NCI-H1092 (cell line): Measurements from ENCODE around the gene GPR135.

Source experiments
- DNase-seq: peaks from one replicate; lab custom pipeline; 2025; lab: John Stamatoyannopoulos, UW

The GPR135 gene, protein sequence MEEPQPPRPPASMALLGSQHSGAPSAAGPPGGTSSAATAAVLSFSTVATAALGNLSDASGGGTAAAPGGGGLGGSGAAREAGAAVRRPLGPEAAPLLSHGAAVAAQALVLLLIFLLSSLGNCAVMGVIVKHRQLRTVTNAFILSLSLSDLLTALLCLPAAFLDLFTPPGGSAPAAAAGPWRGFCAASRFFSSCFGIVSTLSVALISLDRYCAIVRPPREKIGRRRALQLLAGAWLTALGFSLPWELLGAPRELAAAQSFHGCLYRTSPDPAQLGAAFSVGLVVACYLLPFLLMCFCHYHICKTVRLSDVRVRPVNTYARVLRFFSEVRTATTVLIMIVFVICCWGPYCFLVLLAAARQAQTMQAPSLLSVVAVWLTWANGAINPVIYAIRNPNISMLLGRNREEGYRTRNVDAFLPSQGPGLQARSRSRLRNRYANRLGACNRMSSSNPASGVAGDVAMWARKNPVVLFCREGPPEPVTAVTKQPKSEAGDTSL

DNA sequence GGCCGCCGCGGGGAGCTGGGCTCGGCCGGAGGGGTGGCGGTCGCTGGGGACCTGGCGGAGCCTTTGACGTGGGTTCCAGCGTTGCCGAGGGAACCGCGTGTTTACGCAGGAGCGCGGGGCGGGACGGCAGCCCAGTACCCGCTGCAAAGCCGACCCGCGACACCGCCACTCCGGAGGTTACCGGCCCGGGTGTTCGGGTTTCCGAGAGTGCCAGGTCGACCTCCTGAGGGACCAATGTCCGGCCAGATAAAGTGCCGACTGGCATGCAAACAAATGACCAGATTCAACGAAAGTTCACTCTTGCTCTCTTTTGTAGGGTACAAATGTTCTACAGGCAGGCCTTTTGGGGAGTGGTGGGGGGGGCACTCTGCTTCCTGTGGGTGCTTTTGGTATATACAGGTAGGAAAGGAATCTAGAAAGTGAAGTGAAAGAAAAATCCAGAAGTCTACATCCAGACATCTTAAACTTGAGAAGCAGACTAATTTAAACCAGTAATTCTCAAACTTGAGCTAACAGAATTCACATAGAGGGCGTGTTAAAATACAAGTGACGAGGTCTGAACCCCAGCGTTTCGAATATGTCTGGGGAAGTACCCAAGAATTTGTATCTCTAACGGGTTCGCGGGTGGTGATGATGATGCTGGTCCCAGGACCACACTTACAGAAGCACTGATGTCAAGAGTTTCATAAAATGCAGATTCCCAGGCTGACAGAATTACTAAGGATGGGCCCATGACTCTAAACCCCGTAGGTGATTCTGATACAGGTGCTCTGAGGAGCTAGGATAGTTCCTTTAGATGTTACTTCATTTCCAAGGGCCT, at the start of gene GPR135:
GPR135 (minus strand) TSS at position 65 of the 820 bp plus-strand sequence. CDS start 154 bp downstream, outside the sequence.
- DNase-seq: peak; percentile 45

DNA sequence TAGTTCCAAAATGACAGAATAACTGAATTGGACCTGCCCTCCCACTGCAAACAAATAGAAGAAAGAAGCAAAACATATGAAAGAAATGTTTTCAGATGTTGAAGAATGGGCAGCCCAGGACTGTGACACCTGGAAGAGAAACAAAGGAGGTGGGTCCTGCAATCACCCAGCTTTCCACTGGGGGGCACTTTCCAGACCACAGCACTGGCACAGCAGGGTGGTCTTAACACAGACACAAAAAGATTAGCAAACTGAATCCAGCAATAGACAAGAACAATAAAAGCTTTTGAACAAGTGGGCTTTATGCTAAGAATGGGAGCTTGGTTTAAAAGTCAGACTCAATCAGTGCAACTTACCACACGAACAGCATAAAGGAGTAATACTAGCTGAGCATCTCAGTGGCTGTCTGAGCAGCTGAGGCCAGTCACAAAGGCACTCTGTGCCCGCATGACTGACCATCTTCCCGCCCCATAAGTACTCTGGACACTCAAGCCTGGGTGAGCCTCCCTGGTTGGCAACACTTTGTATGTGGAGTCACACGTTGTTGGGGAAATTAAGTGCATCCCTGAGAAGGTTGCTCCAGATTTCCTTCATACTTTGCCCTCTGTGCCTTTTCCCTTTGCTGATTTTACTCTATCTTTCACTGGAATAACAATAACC, 46.9 kb upstream of the GPR135 start:
- DNase-seq: peak; percentile 35

GRCh38 chr14:59510966-59511365, 45.8 kb upstream of the GPR135 start:
- DNase-seq: no peak

- no peak for DNase-seq
Measured at GRCh38 chr14:59510001-59510400, 44.8 kb upstream of the GPR135 start.

DNA sequence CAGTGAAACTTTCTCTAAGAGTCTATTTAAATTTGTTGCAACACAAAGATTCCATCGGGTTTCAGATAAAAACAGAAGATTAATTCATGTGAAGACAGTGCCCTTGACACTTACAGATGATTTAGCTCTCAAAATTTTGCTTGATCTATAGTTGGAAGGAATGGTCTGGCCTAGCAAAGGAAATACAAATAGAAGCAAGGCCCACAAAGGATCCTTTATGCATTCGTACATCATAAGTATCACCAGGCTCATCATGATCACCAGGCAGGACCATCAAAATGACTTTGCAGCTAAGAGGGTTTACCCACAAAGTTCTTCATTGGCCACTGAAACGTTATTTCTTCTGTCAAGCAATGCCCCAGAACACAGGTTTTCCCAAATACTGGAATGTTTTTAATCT, 43.9 kb upstream of the GPR135 start:
- no peak for DNase-seq

- no peak for DNase-seq
Measured at GRCh38 chr14:59507752-59508103, 42.5 kb upstream of the GPR135 start.

GRCh38 chr14:59507063-59507751, 42.0 kb upstream of the GPR135 start:
- DNase-seq: peak; percentile 78

GRCh38 chr14:59503256-59503655, 38.1 kb upstream of the GPR135 start:
- DNase-seq: no peak

- no peak for DNase-seq
Measured at GRCh38 chr14:59500732-59501131, 35.6 kb upstream of the GPR135 start.

DNA sequence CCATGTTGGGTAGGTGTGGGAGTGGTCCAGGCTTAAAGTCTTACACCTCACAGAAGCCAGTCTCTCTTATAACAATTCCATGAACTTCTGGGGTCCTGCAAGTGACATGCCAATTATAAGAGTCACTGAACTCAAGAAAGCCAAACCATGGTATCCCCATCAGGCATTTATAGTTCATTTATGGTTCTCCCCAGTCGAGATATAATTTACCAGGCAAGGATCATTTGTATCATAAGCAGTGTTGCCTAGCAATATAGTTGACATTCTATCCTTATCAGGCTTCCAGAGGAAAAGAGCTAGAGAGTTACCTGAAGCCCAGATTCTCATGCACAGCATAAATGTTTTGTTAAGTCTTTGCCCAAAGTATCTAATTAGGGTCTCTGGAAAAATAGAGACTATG, 27.2 kb upstream of the GPR135 start:
- no peak for DNase-seq

DNA sequence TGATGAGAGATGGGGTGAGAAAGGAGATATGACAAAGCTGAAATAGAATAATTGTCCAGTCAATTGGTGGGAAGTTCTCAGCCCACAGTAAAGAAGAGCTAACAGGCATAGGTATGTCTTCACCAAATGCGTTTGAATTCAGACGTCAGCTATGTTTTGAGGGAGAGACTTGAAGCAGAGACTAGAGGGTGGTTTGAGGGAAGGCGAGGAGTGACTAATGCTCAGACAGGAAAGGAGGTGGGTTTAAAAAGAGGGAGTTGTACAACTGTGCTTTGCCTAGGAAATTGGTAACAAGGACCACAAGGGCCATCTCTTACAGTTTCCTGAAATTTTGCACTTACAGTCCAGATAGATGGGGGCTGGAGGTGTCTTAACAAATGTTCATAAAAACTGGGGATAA, 25.6 kb upstream of the GPR135 start:
- no peak for DNase-seq

- DNase-seq: no peak
Measured at GRCh38 chr14:59484639-59485175, 19.5 kb upstream of the GPR135 start.

- peak; percentile 97 for DNase-seq
Measured at GRCh38 chr14:59483819-59484638, 18.8 kb upstream of the GPR135 start, which contains the start of the genes JKAMP and L3HYPDH. Gene JKAMP (plus strand): TSS chr14:59484517. CDS start chr14:59484590, 73 bp downstream. Gene L3HYPDH (minus strand): TSS chr14:59484408. CDS start chr14:59484316, 92 bp downstream.

DNA sequence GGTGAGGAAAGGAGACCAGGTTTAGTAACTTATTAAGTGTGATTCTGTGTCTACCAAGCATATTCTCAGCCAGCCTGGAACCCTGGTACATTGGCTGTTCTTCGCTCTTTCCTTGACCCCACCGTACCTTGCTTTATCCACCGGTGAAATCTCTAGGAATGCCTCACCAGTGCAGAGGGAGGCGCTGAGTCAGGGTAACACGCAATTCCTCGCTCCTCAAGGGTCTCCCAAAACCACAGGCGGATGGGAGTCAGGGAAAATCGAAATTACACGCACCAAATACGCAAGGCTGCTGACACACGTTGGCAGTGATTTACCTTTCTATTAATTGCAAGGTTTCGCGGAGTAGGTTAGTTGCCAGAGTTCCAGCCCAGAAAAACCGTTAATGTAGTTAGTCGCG, 18.2 kb upstream of the GPR135 start:
- DNase-seq: no peak

- DNase-seq: no peak
Measured at GRCh38 chr14:59482541-59483331, 17.6 kb upstream of the GPR135 start.

- no peak for DNase-seq
Measured at GRCh38 chr14:59481871-59482540, 16.8 kb upstream of the GPR135 start.

GRCh38 chr14:59481407-59481806, 16.2 kb upstream of the GPR135 start:
- DNase-seq: no peak

DNA sequence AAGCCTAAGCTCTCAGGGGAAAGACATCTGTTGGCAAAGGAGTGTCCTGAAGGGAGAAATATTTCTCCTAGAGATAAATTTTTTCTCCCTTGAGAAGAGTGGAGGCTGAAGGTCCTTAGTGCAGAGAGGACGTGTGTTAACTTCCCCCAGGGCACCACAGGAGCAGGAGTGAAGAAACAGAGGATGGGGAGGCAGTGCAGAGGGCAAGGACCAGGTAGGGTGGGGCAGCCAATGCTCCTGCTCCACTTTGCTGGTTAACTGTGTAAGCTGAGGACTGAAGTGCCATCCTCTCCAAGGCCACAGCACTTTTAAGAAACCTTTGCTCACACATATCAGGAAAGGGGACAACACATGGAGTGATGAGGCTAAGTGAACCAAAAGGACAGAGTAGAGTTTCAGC, 15.0 kb upstream of the GPR135 start:
- no peak for DNase-seq

- no peak for DNase-seq
Measured at GRCh38 chr14:59478540-59478939, 13.4 kb upstream of the GPR135 start.
